Activated CD4-positive, alpha-beta T cell treated with anti-CD3 and anti-CD28 coated beads for 48 hours (primary cell): ENCODE results near the gene GALNS.
"Not testable (repeated sequence)": the region's sequence is repeated elsewhere in the genome, so short reads cannot be mapped to it uniquely, and the experiment has no call there.

ENCODE experiments used
- DNase-seq: peaks from one replicate; pipeline ENCODE4 v3.0.0-alpha.2; 2020

Gene GALNS

DNA sequence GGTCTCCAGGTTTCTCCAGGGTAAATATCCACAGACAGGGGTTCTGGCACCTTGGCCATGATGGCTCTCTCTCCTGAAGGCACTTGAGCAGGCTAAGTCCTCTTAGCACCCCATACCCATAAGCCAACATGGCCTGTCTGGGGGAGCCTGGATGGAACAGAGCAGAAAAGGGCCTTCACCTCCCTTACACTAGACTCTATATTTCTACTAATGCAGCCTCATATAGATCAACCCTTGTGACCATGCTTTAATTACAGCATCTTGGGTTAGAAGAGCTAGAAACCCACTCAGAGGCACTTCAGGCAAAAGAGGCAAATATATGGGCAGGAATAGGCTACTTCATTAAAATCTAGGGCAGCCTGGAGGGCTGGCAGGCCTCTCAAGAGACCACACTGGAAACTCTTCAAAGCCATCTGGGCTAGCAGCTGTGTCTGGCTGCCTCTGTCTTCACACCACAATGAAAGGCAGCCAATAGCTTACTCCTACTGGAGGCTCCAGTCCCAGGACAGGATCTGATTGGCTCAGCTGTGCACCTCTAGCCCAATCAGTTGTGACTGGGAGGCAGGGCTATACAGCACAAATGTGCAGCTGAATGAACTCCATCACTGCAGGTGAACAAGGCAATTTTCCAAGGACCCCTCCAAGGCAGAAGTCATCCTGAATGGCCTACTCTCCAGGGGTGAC is 57.8 kb downstream of the GALNS start:
- DNase-seq: no peak

- DNase-seq: no peak
Observed at GRCh38 chr16:88798073-88798472, 58.7 kb downstream of the GALNS start.

DNA sequence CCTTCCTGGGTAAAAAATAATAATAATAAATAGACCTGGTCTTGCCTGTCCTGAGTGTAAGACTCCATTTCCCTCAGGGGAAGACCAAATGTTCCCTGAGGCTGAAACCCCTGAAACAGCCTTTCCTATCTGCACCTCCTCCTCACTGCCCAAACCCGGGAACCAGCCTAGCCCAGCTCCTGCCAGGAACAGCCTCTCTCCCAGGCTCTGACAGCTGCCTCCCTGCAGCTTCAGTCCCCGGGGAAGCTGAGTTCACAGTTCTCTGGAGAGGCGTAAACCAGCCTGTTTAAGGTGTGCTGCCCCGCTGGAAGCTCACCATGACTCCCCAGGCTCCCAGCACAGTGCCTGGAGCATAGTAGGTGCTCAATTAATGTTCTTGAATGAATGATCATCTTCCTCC is 60.5 kb downstream of the GALNS start:
- DNase-seq: no peak

DNA sequence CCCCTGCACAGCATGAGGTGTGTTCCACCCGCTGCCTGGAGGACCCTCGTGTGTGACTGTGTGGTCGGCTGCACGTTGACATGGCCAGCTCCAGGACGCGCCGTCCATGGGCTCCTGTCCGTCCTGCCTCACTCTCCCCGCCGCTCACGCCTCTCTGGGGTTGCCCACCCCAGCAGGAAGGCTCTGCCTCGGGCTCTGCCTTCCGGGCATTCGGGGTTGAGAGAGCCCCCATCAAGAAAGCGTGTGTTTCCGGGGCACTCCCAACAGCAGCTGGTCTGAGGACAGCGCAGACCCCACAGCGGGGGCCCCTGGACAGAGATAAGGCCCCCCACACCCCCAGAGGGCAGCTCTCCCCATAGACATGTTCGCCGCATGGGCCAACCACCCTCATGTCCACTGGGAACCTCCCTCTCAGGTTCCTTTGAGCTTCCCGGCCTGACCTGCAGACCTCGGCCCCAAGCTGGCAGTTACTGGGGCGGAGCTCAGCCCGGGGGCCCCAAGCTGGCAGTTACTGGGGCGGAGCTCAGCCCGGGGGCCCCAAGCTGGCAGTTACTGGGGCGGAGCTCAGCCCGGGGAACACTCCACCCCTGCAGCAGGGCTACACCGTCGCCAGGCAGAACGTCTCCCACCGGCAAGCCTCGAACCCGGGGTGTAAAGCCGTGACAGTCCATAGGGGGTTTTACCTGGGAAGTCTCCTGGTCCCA is 63.3 kb downstream of the GALNS start:
- no peak for DNase-seq

GRCh38 chr16:88792668-88793250 is 64.0 kb downstream of the GALNS start:
- DNase-seq: no peak

- DNase-seq: no peak
Observed at GRCh38 chr16:88792078-88792550, 64.6 kb downstream of the GALNS start.

DNA sequence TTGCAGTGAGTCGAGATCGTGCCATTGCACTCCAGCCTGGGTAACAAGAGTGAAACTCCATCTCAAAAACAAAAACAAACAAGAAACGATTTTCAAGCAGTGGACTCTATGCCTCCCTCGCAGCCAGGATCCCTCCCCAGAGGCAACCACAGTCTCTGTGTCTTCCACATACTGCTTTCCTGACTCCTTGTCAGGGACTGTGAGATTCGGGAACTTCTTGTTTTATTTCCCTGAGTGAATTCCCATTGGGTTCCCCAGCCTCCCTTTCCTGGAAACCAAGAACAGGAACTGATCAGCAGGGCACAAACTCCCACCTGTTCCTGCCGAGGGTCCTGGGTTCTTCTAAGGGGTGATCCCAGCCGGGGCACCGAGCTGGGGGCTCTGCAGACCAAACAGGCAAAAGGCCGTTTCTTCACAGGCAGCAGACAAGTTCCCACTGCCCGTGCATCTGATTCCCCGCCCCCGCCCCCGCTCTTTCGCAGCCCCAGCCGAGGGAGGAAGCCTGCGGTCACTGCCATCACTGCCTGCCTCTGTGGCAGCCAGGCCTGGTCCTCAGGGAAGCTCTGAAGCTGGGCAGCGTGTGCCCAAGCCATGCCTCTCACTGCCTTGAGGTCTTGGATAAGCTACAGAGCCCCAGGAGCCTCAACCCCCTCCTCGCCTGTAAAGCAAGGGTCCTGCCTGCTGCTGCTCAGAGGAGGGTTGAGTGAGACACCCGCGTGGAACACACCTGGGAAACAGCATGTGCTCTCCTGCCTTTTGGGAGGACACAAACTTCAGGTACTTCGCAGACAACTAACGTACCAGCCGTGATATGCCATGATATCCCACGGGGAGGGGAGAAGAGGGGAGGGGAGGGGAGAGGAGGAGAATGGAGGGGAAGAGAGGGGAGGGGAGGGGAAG is 66.2 kb downstream of the GALNS start:
- DNase-seq: peak; percentile 73

GRCh38 chr16:88789594-88789993 is 67.2 kb downstream of the GALNS start:
- DNase-seq: no peak

DNA sequence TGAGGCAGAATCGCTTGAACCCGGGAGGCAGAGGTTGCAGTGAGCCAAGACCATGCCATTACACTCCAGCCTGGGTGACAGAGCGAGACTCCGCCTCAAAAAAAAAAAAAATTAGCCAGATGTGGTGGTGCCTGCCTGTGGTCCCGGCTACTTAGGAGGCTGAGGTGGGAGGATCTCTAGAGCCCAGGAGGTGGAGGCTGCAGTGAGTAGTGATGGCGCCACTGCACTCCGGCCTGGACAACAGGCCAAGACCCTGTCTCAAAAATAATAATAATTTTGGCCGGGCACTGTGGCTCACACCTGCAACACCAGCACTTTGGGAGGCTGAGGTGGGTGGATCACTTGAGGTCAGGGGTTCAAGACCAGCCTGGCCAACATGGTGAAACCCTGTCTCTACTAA is 68.0 kb downstream of the GALNS start:
- DNase-seq: not testable (repeated sequence)

DNA sequence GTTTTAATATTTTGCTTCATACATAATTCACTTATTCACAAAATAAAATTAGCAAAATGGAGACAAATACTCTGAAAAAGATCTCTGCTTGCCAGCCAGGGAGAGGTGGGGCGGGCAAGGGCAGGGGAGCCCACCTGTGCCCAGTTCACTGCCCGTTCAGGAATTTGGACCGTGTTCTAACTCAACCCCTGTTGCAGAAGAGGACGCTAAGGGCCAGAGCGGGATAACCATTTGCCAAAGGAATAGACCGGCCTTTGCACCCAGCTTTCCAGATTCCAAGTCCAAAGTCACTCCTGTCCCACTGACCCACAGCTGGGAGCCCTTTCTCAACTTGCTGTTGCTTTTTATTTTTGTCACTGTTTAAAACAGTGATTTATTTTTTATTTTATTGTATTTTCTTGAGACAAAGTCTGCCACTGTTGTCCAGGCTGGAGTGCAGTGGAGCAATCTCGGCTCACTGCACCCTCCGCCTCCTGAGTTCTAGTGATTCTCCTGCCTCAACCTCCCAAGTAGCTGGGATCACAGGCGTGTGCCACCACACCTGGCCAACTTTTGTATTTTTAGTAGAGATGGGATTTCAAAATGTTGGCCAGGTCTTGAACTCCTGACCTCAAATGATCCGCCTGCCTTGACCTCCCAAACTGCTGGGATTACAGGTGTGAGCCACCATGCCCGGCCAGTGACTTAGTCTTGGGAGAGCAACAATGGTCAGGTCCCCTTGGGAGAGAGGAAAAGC is 69.0 kb downstream of the GALNS start:
- DNase-seq: no peak

DNA sequence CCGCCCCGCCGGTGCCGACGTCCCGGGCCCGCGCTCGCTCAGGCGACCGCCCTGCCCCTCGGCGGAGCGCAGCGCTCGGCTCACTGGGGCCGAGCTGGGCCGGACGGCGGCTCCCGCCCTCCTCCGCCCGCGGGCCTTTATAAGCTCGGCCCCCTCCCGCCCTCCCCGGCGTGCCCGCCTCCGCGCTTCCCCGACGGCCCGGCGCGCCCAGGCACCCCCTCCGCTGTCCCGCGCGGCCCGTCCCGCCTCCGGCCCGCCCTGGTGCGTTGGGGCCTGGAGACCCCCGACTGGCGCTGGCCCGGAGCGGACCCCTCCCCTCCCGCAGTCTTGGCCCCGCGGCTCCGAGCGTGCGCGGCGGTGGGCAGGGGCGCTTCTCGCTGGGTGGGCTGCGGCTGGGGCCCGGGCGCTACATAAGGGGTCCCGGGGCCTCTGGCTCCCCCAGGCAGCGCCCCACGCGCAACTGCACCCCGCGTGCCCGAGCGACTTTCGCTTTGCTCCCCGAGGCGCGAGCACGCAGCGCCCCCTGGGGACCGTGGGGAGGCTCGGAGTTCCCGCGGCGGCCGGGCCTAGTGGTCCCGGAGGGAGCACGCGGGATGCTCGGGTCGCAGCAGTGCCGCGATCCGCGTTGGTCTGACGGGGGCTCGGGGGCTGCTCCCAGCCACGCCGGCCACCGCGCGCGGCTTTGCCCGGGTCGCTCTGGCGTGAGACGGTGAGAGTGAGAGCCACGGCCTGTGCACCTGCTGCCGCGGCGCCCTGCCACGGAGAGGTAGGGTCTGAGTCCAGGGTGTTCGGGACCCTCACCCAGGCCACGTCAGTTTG is 71.4 kb downstream of the GALNS start, which contains the start of gene PIEZO1:
PIEZO1 (minus strand) TSS at position 115 of the 819 bp plus-strand sequence. CDS start 256 bp downstream, outside the sequence.
- peak; percentile 81 for DNase-seq

GRCh38 chr16:88784856-88785105 is 72.0 kb downstream of the GALNS start:
- no peak for DNase-seq

- peak; percentile 66 for DNase-seq
Observed at GRCh38 chr16:88784074-88784855, 72.5 kb downstream of the GALNS start.

- DNase-seq: no peak
Observed at GRCh38 chr16:88783391-88784073, 73.2 kb downstream of the GALNS start.

- peak; percentile 90 for DNase-seq
Observed at GRCh38 chr16:88782454-88783390, 74.0 kb downstream of the GALNS start.

- peak; percentile 84 for DNase-seq
Observed at GRCh38 chr16:88781140-88782077, 75.3 kb downstream of the GALNS start.
